ENCODE measurements around the gene LRP6.

DNA sequence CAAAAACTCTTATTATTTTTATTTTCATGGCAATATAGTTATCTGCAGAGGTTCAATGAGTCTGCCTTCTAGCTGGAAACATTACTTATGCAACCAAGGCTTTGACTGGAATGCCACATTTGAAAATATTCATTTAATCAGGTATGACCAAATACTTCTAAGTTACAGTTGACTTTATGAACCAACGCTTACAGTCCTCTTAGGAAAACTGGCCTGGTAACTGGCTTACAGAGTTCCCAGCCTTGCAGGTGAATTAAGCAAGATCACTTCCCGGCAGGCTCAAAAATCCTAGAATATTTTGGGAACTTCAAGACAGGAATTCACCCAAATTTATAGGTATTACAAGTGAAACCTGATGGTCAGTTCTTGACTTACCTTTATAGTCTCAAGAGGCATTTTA, 12.3 kb downstream of the LRP6 start:
- TF ChIP-seq BRCA1 (IDR thresholded peaks at IDR 0.05; ENCODE audit: low read depth, low read length): no peak
- no peak for TF ChIP-seq POLR2A (IDR thresholded peaks at IDR 0.05; ENCODE audit: low read depth, low read length)

All from GM12878 (cell line).